T-helper 2 cell treated with Interferon-gamma antibody and Interleukin-4, amounts not matched to agents 5 μg/mL and 100 μg/mL, for 36 hours (primary cell): ENCODE data around the gene OR51Q1.

Experiments used
- DNase-seq: peaks from one replicate; pipeline ENCODE4 v3.0.0; 2021; ENCODE audit warnings: low spot score
- H3K27ac Mint-ChIP-seq: one replicate; pipeline ENCODE4 v1.8.0; 2021; ENCODE audit warnings: mild to moderate bottlenecking, mixed read lengths
- H3K27me3 Mint-ChIP-seq: one replicate; pipeline ENCODE4 v1.8.0; 2021; ENCODE audit warnings: low read depth, mixed read lengths
- H3K36me3 Mint-ChIP-seq: one replicate; pipeline ENCODE4 v1.8.0; 2021; ENCODE audit warnings: low read depth, mixed read lengths
- H3K4me1 Mint-ChIP-seq: one replicate; pipeline ENCODE4 v1.8.0; 2021; ENCODE audit warnings: low read depth, mixed read lengths
- H3K4me3 Mint-ChIP-seq: one replicate; pipeline ENCODE4 v1.8.0; 2022; ENCODE audit warnings: mild to moderate bottlenecking, moderate library complexity, mixed read lengths
- H3K9me3 Mint-ChIP-seq: one replicate; pipeline ENCODE4 v1.8.0; 2021; ENCODE audit warnings: mixed read lengths

Gene OR51Q1

GRCh38 chr11:5460983-5461621 is 39.2 kb downstream of the OR51Q1 start:
- no peaks in the 10 kb centered on the region for H3K4me1 Mint-ChIP-seq
- no peaks in the 10 kb centered on the region for H3K27me3 Mint-ChIP-seq
- no peaks in the 10 kb centered on the region for H3K9me3 Mint-ChIP-seq
- H3K4me3 Mint-ChIP-seq = no peak overlapping the region
- H3K36me3 Mint-ChIP-seq = no peaks in the 10 kb centered on the region
- no peak for DNase-seq
- no peak overlapping the region for H3K27ac Mint-ChIP-seq

DNA sequence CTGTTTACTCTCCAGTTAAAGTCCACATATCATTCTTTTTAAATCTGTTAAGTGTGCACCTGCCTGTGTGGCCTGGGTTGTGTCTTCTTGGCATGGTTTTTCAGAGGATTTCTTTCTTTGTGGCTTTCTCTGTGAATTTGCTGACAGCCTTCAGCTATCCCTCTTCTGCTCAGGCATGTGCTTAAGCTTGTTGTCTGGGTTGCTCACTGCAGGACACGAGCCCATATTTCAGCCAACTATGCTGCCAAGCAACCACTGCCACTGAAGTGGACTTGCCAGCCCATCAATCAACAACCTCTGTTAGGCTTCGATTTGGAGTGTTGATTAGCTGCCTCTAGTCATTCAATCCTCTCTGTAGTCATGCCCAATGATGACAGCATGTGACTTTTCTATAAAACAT is 45.6 kb downstream of the OR51Q1 start:
- no peak for DNase-seq
- Mint-ChIP-seq H3K27ac (no peak overlapping the region), H3K27me3 (peaks cover 2% of the 10 kb centered on the region), H3K9me3 (no peaks in the 10 kb centered on the region), H3K4me1 (no peaks in the 10 kb centered on the region), H3K36me3 (no peaks in the 10 kb centered on the region), H3K4me3 (no peak overlapping the region)
